Medulla oblongata (tissue), 1 donor: Measurements from ENCODE around the gene PDPK1.
"Not testable (repeated sequence)": the region's sequence is repeated elsewhere in the genome, so short reads cannot be mapped to it uniquely, and the experiment has no call there.

Experiments
- DNase-seq: peaks from one replicate; pipeline ENCODE4 v3.0.0-alpha.2; 2015; ENCODE audit errors: extremely low spot score

PDPK1 gene

GRCh38 chr16:2587891-2588565, 50.2 kb downstream of the PDPK1 start:
- DNase-seq: no peak

GRCh38 chr16:2591476-2592240, 53.8 kb downstream of the PDPK1 start:
- no peak for DNase-seq

- no peak for DNase-seq
Observed at GRCh38 chr16:2592786-2593185, 55.0 kb downstream of the PDPK1 start.

- no peak for DNase-seq
Observed at GRCh38 chr16:2595393-2596205, 57.8 kb downstream of the PDPK1 start.

- DNase-seq: no peak
Observed at GRCh38 chr16:2596747-2597559, 59.1 kb downstream of the PDPK1 start.

- no peak for DNase-seq
Observed at GRCh38 chr16:2597560-2597902, 59.7 kb downstream of the PDPK1 start.

- no peak for DNase-seq
Observed at GRCh38 chr16:2598133-2598641, 60.4 kb downstream of the PDPK1 start.

GRCh38 chr16:2598723-2599122, 60.9 kb downstream of the PDPK1 start:
- DNase-seq: no peak

GRCh38 chr16:2599165-2599564, 61.3 kb downstream of the PDPK1 start:
- DNase-seq: not testable (repeated sequence)

- not testable (repeated sequence) for DNase-seq
Observed at GRCh38 chr16:2599785-2600184, 62.0 kb downstream of the PDPK1 start.

- not testable (repeated sequence) for DNase-seq
Observed at GRCh38 chr16:2601301-2602025, 63.6 kb downstream of the PDPK1 start.

GRCh38 chr16:2602175-2602574, 64.4 kb downstream of the PDPK1 start:
- DNase-seq: not testable (repeated sequence)

- DNase-seq: peak; percentile 97
Observed at GRCh38 chr16:2603165-2604015, 65.6 kb downstream of the PDPK1 start.

GRCh38 chr16:2604016-2604369, 66.2 kb downstream of the PDPK1 start:
- not testable (repeated sequence) for DNase-seq

- DNase-seq: not testable (repeated sequence)
Observed at GRCh38 chr16:2606820-2607219, 69.0 kb downstream of the PDPK1 start.

GRCh38 chr16:2609345-2609744, 71.5 kb downstream of the PDPK1 start:
- DNase-seq: not testable (repeated sequence)

GRCh38 chr16:2609827-2610470, 72.1 kb downstream of the PDPK1 start:
- no peak for DNase-seq

- no peak for DNase-seq
Observed at GRCh38 chr16:2610781-2611498, 73.1 kb downstream of the PDPK1 start.

- no peak for DNase-seq
Observed at GRCh38 chr16:2611499-2611862, 73.7 kb downstream of the PDPK1 start.
